Measurements from ENCODE around the gene GPX5.
"Not testable (repeated sequence)": the region's sequence is repeated elsewhere in the genome, so short reads cannot be mapped to it uniquely, and the experiment has no call there.

GPX5 gene

GRCh38 chr6:28543651-28544610 lies 18.2 kb downstream of the GPX5 start:
- Histone ChIP-seq H3K9me2 (replicated peaks; ENCODE audit: insufficient read depth, low read length) (no peaks in the 10 kb centered on the region), H3K4me3 (ENCODE audit: low read length) (peak overlapping the region; percentile 45), H3F3A (ENCODE audit: insufficient read depth, low read length) (peaks cover 14% of the 10 kb centered on the region; the same call in 1 of the 2 replicates), H3K79me2 (ENCODE audit: low read length) (no peaks in the 10 kb centered on the region), H3K4me2 (ENCODE audit: low read depth, low read length) (peak overlapping the region; percentile 59; the same call in 1 of the 2 replicates), H4K20me1 (ENCODE audit: insufficient read depth, low read length) (no peaks in the 10 kb centered on the region), H3K4me1 (ENCODE audit: low read length) (no peaks in the 10 kb centered on the region; the same call in 1 of the 2 replicates), H3K27ac (ENCODE audit: low read length) (no peak overlapping the region), H3K9me3 (replicated peaks; ENCODE audit: insufficient read depth, low read length) (no peaks in the 10 kb centered on the region), H3K9ac (ENCODE audit: low read length) (no peak overlapping the region), H2AFZ (ENCODE audit: low read length) (peak overlapping the region; percentile 46), H3K36me3 (replicated peaks; ENCODE audit: insufficient read depth, low read length) (no peaks in the 10 kb centered on the region), H3K27me3 (replicated peaks; ENCODE audit: insufficient read depth, low read length) (no peaks in the 10 kb centered on the region)
- no peak for DNase-seq
- no peak for TF ChIP-seq CTCF (IDR thresholded peaks at IDR 0.05; ENCODE audit: low read length)
- TF ChIP-seq EZH2phosphoT487 (IDR thresholded peaks at IDR 0.05; ENCODE audit: low read length): no peak
- TF ChIP-seq EZH2 (optimal IDR thresholded peaks at IDR 0.05; ENCODE audit: low read depth, low read length): no peak

GRCh38 chr6:28545955-28546354 lies 20.3 kb downstream of the GPX5 start:
- Histone ChIP-seq H3F3A (ENCODE audit: insufficient read depth, low read length) (peaks cover 11% of the 10 kb centered on the region; the same call in 1 of the 2 replicates), H3K27ac (ENCODE audit: low read length) (no peak overlapping the region), H3K27me3 (replicated peaks; ENCODE audit: insufficient read depth, low read length) (no peaks in the 10 kb centered on the region), H2AFZ (ENCODE audit: low read length) (no peak overlapping the region), H3K9me2 (replicated peaks; ENCODE audit: insufficient read depth, low read length) (no peaks in the 10 kb centered on the region), H3K9ac (ENCODE audit: low read length) (no peak overlapping the region), H4K20me1 (ENCODE audit: insufficient read depth, low read length) (no peaks in the 10 kb centered on the region), H3K36me3 (replicated peaks; ENCODE audit: insufficient read depth, low read length) (no peaks in the 10 kb centered on the region), H3K4me3 (ENCODE audit: low read length) (no peak overlapping the region), H3K4me2 (ENCODE audit: low read depth, low read length) (no peak overlapping the region), H3K4me1 (ENCODE audit: low read length) (no peaks in the 10 kb centered on the region; the same call in 1 of the 2 replicates), H3K9me3 (replicated peaks; ENCODE audit: insufficient read depth, low read length) (no peaks in the 10 kb centered on the region), H3K79me2 (ENCODE audit: low read length) (no peaks in the 10 kb centered on the region)
- DNase-seq: no peak
- no peak for TF ChIP-seq EZH2 (optimal IDR thresholded peaks at IDR 0.05; ENCODE audit: low read depth, low read length)
- TF ChIP-seq CTCF (IDR thresholded peaks at IDR 0.05; ENCODE audit: low read length): no peak
- TF ChIP-seq EZH2phosphoT487 (IDR thresholded peaks at IDR 0.05; ENCODE audit: low read length): no peak

GRCh38 chr6:28547003-28547402 lies 21.3 kb downstream of the GPX5 start:
- not testable (repeated sequence) for H3K9me3 ChIP-seq (replicated peaks; ENCODE audit: insufficient read depth, low read length); H3K4me1 ChIP-seq (ENCODE audit: low read length); H3K36me3 ChIP-seq (replicated peaks; ENCODE audit: insufficient read depth, low read length); H3K9me2 ChIP-seq (replicated peaks; ENCODE audit: insufficient read depth, low read length); H3K4me3 ChIP-seq (ENCODE audit: low read length); H2AFZ ChIP-seq (ENCODE audit: low read length); H3K79me2 ChIP-seq (ENCODE audit: low read length); H3K27ac ChIP-seq (ENCODE audit: low read length); H3K27me3 ChIP-seq (replicated peaks; ENCODE audit: insufficient read depth, low read length); H3K9ac ChIP-seq (ENCODE audit: low read length); H4K20me1 ChIP-seq (ENCODE audit: insufficient read depth, low read length); H3F3A ChIP-seq (ENCODE audit: insufficient read depth, low read length); H3K4me2 ChIP-seq (ENCODE audit: low read depth, low read length); DNase-seq

Data from MM.1S (cell line).